Ovary (tissue), 9 donors: ENCODE measurements around the gene TSPAN2. TPM values are rescaled to one million over a fixed set of nuclear protein-coding genes. Genes with fewer than 3 reads are reported as not detected.

Experiments
- DNase-seq, 5 donors: peaks; one replicate each; pipeline ENCODE4 v3.0.0-alpha.2; 2019 to 2020
- H3K27ac ChIP-seq, 2 donors: fragments of 200-600 bp; one replicate each; pipeline versions ENCODE4 v1.5.1 to v1.8.0; 2019 to 2022
- H3K27me3 ChIP-seq: fragments of 200-600 bp; one replicate; pipeline ENCODE4 v1.8.0; 2022
- H3K36me3 ChIP-seq: fragments of 200-600 bp; sonication (generic); one replicate; pipeline ENCODE4 v1.5.1; 2019
- H3K4me1 ChIP-seq: one replicate; pipeline ENCODE4 v1.8.1; 2013; ENCODE audit warnings: mild to moderate bottlenecking, moderate library complexity; ENCODE audit not compliant: insufficient read depth
- H3K4me3 ChIP-seq: fragments of 200-600 bp; sonication (generic); one replicate; pipeline ENCODE4 v1.5.1; 2017
- H3K9me3 ChIP-seq, 2 donors: fragments of 200-600 bp in 1 of 2; sonication (generic) in 1 of 2; one replicate each; pipeline versions ENCODE4 v1.5.1 to v1.8.1; 2013 to 2019; ENCODE audit warnings: mild to moderate bottlenecking in 1 of 2, moderate library complexity in 1 of 2
- EP300 ChIP-seq: sonication (generic); formaldehyde crosslinking; IDR thresholded peaks from one replicate; pipeline ENCODE4 v1.6.1; 2017; ENCODE audit warnings: antibody characterized with exemption
- POLR2A ChIP-seq: fragments of 450-650 bp; IDR thresholded peaks from one replicate; pipeline ENCODE4 v1.6.1; 2017; ENCODE audit warnings: antibody characterized with exemption, mild to moderate bottlenecking, moderate library complexity
- WGBS, 3 donors: extraction: QIAGEN DNeasy Blood & Tissue Kit in 1 of 3; methylation state at CpG; one replicate each; pipeline versions ENCODE4 v1.1.5 to v1.1.7; 2013 to 2017; 5-methylcytosine and 5-hydroxymethylcytosine counted together
- intact Hi-C, 4 donors: fragments of 100-400 bp; cut with DNase I; formaldehyde crosslinking; loops; one replicate each; pipeline versions ENCODE4 v1.11.0 to v1.15.1; 2022 to 2023
- polyA plus RNA-seq, 2 donors: library from polyadenylated mRNA; stranded (reverse); fragments of 200-250 nt in 1 of 2; fragments of 350-450 nt in 1 of 2; fragmentation: Illumina TruSeq in 1 of 2; extraction: RNeasy Lipid Tissue Mini Kit (QIAGEN cat#74804) in 1 of 2; gene quantifications; one replicate each; pipeline ENCODE4 v1.2.3, GENCODE V29; 2013 to 2014
- total RNA-seq, 7 donors: library from RNA; depleted of rRNA in 2 of 7; stranded (reverse); fragments of >200 nt in 2 of 7; fragmentation: NEBNext Ultra II Directional in 3 of 7; extraction: Animal tissue kit (Norgen Biotek cat#: 25700) in 3 of 7; gene quantifications; one replicate each; pipeline versions ENCODE4 v1.1.0 to v1.2.4, GENCODE V29; 2016 to 2023
- TF ChIP-seq, protein P1 (sequence below), 3 donors: fragments of 450-650 bp in 2 of 3; fragments of 200-600 bp in 1 of 3; IDR thresholded peaks; one replicate each; pipeline versions ENCODE4 v1.5.1 to v1.8.0; 2016 to 2022; ENCODE audit warnings: antibody characterized with exemption in 3 of 3, mild to moderate bottlenecking in 1 of 3
- donor health status: DM: no; HTN: no; CAD: no; lungs with moderate emphysema.
- donor health status: DM: no; HTN: no; CAD: no.
- donor health status: Bipolar disorder and iron deficiency.
- donor health status: DM: yes; HTN: yes; CAD: no.
- donor health status: DM: no; HTN: no; CAD: no.
- donor health status: DM: yes; HTN: yes; CAD: no.

TSPAN2 gene
- total and polyA plus RNA-seq, 9 donors: 1.7 to 21.4 (median 4.1) TPM

GRCh38 chr1:115127539-115127938, 38.2 kb upstream of the TSPAN2 start:
- TF ChIP-seq EP300 (no peak), POLR2A (no peak)
- TF ChIP-seq, protein P1, sequence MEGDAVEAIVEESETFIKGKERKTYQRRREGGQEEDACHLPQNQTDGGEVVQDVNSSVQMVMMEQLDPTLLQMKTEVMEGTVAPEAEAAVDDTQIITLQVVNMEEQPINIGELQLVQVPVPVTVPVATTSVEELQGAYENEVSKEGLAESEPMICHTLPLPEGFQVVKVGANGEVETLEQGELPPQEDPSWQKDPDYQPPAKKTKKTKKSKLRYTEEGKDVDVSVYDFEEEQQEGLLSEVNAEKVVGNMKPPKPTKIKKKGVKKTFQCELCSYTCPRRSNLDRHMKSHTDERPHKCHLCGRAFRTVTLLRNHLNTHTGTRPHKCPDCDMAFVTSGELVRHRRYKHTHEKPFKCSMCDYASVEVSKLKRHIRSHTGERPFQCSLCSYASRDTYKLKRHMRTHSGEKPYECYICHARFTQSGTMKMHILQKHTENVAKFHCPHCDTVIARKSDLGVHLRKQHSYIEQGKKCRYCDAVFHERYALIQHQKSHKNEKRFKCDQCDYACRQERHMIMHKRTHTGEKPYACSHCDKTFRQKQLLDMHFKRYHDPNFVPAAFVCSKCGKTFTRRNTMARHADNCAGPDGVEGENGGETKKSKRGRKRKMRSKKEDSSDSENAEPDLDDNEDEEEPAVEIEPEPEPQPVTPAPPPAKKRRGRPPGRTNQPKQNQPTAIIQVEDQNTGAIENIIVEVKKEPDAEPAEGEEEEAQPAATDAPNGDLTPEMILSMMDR (IDR thresholded peaks at IDR 0.05): no peak
- 96 to 100% (median 97%) methylated on average over 1 of the region's 1 CpG for WGBS, 3 donors
- intact Hi-C loops: no loop called here
- no peak overlapping the region for H3K4me3 ChIP-seq
- no peaks in the 10 kb centered on the region for H3K9me3 ChIP-seq
- H3K27ac ChIP-seq: no peak overlapping the region
- H3K36me3 ChIP-seq: no peaks in the 10 kb centered on the region
- H3K27me3 ChIP-seq: no peaks in the 10 kb centered on the region
- H3K4me1 ChIP-seq: no peaks in the 10 kb centered on the region
- no peak for DNase-seq

GRCh38 chr1:115126516-115126915, 37.2 kb upstream of the TSPAN2 start:
- no peaks in the 10 kb centered on the region for H3K4me1 ChIP-seq
- no peak for DNase-seq
- no peaks in the 10 kb centered on the region for H3K36me3 ChIP-seq
- H3K27ac ChIP-seq: no peak overlapping the region
- WGBS, 3 donors: 86 to 96% (median 89%) methylated on average over 2 of the region's 2 CpGs
- TF ChIP-seq POLR2A: no peak
- no peaks in the 10 kb centered on the region for H3K9me3 ChIP-seq
- intact Hi-C loops: no loop called here
- H3K4me3 ChIP-seq: no peak overlapping the region
- H3K27me3 ChIP-seq: no peaks in the 10 kb centered on the region

DNA sequence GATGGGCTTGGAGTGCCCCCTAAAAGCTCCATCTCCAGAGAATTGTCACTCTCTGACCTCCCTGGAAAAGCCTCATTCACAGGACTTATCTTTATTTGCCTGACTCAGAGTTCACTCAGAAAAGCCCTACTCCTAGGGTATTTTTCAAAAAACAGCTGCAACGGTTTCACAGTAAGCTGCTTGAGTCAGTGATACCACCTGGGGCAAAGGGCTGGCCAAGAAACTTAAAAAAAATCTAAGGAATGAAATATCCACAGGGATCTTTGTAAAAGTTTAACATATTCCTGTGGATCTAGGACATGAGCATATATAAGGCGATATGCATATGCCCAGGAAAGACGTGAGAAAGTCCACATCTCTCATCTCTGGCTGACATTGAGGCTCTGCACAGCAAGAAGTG, 33.8 kb upstream of the TSPAN2 start:
- Histone ChIP-seq H3K9me3 (no peaks in the 10 kb centered on the region), H3K27ac (no peak overlapping the region), H3K4me3 (no peak overlapping the region), H3K4me1 (no peaks in the 10 kb centered on the region), H3K27me3 (no peaks in the 10 kb centered on the region), H3K36me3 (no peaks in the 10 kb centered on the region)
- intact Hi-C loops: no loop called here
- WGBS, 3 donors: 62 to 78% (median 63%) methylated on average over 3 of the region's 3 CpGs
- TF ChIP-seq POLR2A (no peak), EP300 (no peak)
- TF ChIP-seq, protein P1 (IDR thresholded peaks at IDR 0.05): no peak
- DNase-seq: no peak

GRCh38 chr1:115121793-115122192, 32.5 kb upstream of the TSPAN2 start:
- no peak for DNase-seq
- intact Hi-C loops: no loop called here
- Histone ChIP-seq H3K36me3 (no peaks in the 10 kb centered on the region), H3K27ac (no peak overlapping the region), H3K4me3 (no peak overlapping the region), H3K4me1 (no peaks in the 10 kb centered on the region), H3K9me3 (no peaks in the 10 kb centered on the region), H3K27me3 (no peaks in the 10 kb centered on the region)
- no peak for TF ChIP-seq POLR2A
- TF ChIP-seq, protein P1 (IDR thresholded peaks at IDR 0.05): no peak
- TF ChIP-seq EP300: no peak

DNA sequence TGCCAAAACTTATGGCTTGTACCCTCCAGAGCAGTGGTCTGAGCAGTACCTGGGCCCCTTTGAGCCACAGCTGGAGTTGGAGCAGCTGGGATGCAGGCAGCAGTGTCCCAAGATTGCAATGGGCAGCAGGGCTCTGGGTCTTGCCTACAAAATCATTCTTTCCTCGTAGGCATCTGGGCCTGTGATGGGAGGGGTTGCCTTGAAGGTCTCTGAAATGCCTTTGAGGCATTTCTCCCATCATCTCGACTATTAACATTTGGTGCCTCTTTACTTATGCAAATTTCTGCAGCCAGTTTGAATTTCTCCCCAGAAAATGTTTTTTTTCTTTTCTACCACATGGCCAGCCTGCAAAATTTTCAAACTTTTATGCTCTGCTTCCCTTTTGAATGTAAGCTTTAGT, 31.0 kb upstream of the TSPAN2 start:
- H3K4me1 ChIP-seq: no peaks in the 10 kb centered on the region
- no peaks in the 10 kb centered on the region for H3K36me3 ChIP-seq
- intact Hi-C loops: no loop called here
- WGBS, 3 donors: 72 to 74% (median 74%) methylated on average over 2 of the region's 2 CpGs
- H3K9me3 ChIP-seq: no peaks in the 10 kb centered on the region
- TF ChIP-seq, protein P1 (IDR thresholded peaks at IDR 0.05): no peak
- TF ChIP-seq POLR2A (no peak), EP300 (no peak)
- H3K4me3 ChIP-seq: no peak overlapping the region
- no peaks in the 10 kb centered on the region for H3K27me3 ChIP-seq
- no peak overlapping the region for H3K27ac ChIP-seq
- no peak for DNase-seq
